Skeletal muscle tissue (tissue), 4 donors: ENCODE results near the gene SASH1. TPM values are rescaled to one million over a fixed set of nuclear protein-coding genes. Genes with fewer than 3 reads are reported as not detected.
A peak's percentile ranks its signal among the peaks of the same experiment; 100 is the strongest.
"Not testable (repeated sequence)": the region's sequence is repeated elsewhere in the genome, so short reads cannot be mapped to it uniquely, and the experiment has no call there.

Source experiments
- H3K27ac ChIP-seq: one replicate; pipeline ENCODE4 v1.7.0; 2013; ENCODE audit warnings: mild to moderate bottlenecking, low read depth, low read length, inconsistent platforms
- H3K27me3 ChIP-seq, 3 donors: one replicate each; pipeline ENCODE4 v1.7.0; 2013; ENCODE audit warnings: low read length in 3 of 3; ENCODE audit not compliant: control insufficient read depth in 3 of 3, insufficient read depth in 3 of 3
- H3K36me3 ChIP-seq, 3 donors: one replicate each; pipeline ENCODE4 v1.7.0; 2013; ENCODE audit warnings: low read length in 3 of 3; ENCODE audit not compliant: control insufficient read depth in 3 of 3, insufficient read depth in 3 of 3
- H3K4me1 ChIP-seq, 3 donors: one replicate each; pipeline ENCODE4 v1.7.0; 2013; ENCODE audit warnings: low read length in 3 of 3, mild to moderate bottlenecking in 3 of 3; ENCODE audit not compliant: control insufficient read depth in 3 of 3, insufficient read depth in 3 of 3
- H3K4me3 ChIP-seq, 3 donors: one replicate each; pipeline ENCODE4 v1.7.0; 2013; ENCODE audit warnings: low read length in 3 of 3
- H3K9ac ChIP-seq, 3 donors: one replicate each; pipeline ENCODE4 v1.7.0; 2013; ENCODE audit warnings: low read length in 3 of 3, mild to moderate bottlenecking in 3 of 3, moderate library complexity in 2 of 3, low read depth in 1 of 3
- H3K9me3 ChIP-seq, 3 donors: one replicate each; pipeline ENCODE4 v1.7.0; 2013; ENCODE audit warnings: low read length in 3 of 3; ENCODE audit not compliant: control insufficient read depth in 3 of 3
- total RNA-seq: library from RNA; depleted of rRNA; stranded (reverse); fragments of >200 nt; gene quantifications from one replicate; pipeline ENCODE4 v1.2.3, GENCODE V29; 2014
- donor health status: Osteomylitis.

SASH1 gene
- total RNA-seq, 1 donor from 2014 or later, result 85.1 TPM

GRCh38 chr6:148573922-148574321, 231.3 kb downstream of the SASH1 start:
- Histone ChIP-seq H3K4me3 (no peak overlapping the region), H3K27me3 (peaks cover 0 to 3% (median 0%) of the 10 kb centered on the region in 3 donors), H3K4me1 (peaks cover 2 to 13% (median 5%) of the 10 kb centered on the region in 3 donors), H3K27ac (no peak overlapping the region), H3K9me3 (no peaks in the 10 kb centered on the region), H3K9ac (no peak overlapping the region), H3K36me3 (no peaks in the 10 kb centered on the region)

GRCh38 chr6:148577687-148578488, 235.2 kb downstream of the SASH1 start:
- Histone ChIP-seq H3K9me3 (no peaks in the 10 kb centered on the region), H3K27me3 (no peaks in the 10 kb centered on the region), H3K36me3 (no peaks in the 10 kb centered on the region), H3K4me1 (peaks cover 2 to 9% (median 4%) of the 10 kb centered on the region in 3 donors), H3K9ac (peak overlapping the region in 1 of 3 donors; percentile 64), H3K27ac (no peak overlapping the region), H3K4me3 (no peak overlapping the region)

GRCh38 chr6:148578489-148578814, 235.8 kb downstream of the SASH1 start:
- Histone ChIP-seq H3K36me3 (no peaks in the 10 kb centered on the region), H3K27ac (no peak overlapping the region), H3K9me3 (no peaks in the 10 kb centered on the region), H3K9ac (peak overlapping the region in 1 of 3 donors; percentile 64), H3K4me3 (no peak overlapping the region), H3K27me3 (no peaks in the 10 kb centered on the region), H3K4me1 (peaks cover 0 to 4% (median 2%) of the 10 kb centered on the region in 3 donors)

- peaks cover 0 to 4% (median 2%) of the 10 kb centered on the region in 3 donors for H3K4me1 ChIP-seq
- no peaks in the 10 kb centered on the region for H3K27me3 ChIP-seq
- no peaks in the 10 kb centered on the region for H3K36me3 ChIP-seq
- no peak overlapping the region for H3K27ac ChIP-seq
- no peak overlapping the region for H3K9ac ChIP-seq
- H3K9me3 ChIP-seq, result no peaks in the 10 kb centered on the region
- no peak overlapping the region for H3K4me3 ChIP-seq
Observed at GRCh38 chr6:148578837-148579565, 236.4 kb downstream of the SASH1 start.

DNA sequence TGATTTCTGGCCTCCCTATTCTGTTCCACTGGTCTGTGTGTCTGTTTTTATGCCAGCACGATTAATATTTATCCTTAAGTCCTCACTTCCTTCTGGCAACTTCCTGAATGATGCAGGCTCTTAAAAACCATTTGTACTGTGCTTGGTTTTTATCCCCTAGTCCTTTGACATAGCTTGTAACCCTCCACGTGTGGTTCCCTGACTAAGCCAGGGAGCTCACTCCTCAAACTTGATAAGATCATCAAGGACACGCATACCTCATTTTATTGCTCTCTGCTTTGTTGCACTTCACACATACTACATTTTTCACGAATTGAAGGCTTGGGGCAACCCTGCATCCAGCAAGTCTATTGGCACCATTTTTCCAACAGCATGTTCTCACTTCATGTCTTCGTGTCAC, 237.8 kb downstream of the SASH1 start:
- no peak overlapping the region for H3K4me3 ChIP-seq
- peaks cover 0 to 4% (median 2%) of the 10 kb centered on the region in 3 donors for H3K4me1 ChIP-seq
- H3K27me3 ChIP-seq, result no peaks in the 10 kb centered on the region
- no peak overlapping the region for H3K27ac ChIP-seq
- no peaks in the 10 kb centered on the region for H3K9me3 ChIP-seq
- no peak overlapping the region for H3K9ac ChIP-seq
- no peaks in the 10 kb centered on the region for H3K36me3 ChIP-seq

DNA sequence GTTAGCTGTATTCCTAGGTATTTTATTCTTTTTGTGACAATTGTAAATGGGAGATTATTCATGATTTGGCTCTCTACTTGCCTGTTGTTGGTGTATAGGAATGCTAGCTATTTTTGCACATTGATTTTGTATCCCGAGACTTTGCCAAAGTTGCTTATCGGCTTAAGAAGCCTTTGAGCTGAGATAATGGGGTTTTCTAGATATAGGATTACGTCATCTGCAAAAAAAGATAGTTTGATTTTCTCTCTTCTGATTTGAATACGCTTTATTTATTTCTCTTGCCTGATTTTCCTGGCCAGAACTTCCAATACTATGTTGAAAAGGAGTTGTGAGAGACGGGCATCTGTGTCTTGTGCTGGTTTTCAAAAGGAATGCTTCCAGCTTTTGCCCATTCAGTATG, 241.0 kb downstream of the SASH1 start:
- Histone ChIP-seq H3K27ac (no peak overlapping the region), H3K9me3 (peaks cover 0 to 2% (median 0%) of the 10 kb centered on the region in 3 donors), H3K27me3 (no peaks in the 10 kb centered on the region), H3K4me1 (peaks cover 0 to under 1% (median 0%) of the 10 kb centered on the region in 3 donors), H3K36me3 (no peaks in the 10 kb centered on the region), H3K4me3 (no peak overlapping the region), H3K9ac (no peak overlapping the region)

GRCh38 chr6:148585641-148586040, 243.0 kb downstream of the SASH1 start:
- H3K4me1 ChIP-seq, H3K4me3 ChIP-seq, H3K27me3 ChIP-seq, H3K27ac ChIP-seq, H3K9me3 ChIP-seq, H3K9ac ChIP-seq, H3K36me3 ChIP-seq: not testable (repeated sequence)

DNA sequence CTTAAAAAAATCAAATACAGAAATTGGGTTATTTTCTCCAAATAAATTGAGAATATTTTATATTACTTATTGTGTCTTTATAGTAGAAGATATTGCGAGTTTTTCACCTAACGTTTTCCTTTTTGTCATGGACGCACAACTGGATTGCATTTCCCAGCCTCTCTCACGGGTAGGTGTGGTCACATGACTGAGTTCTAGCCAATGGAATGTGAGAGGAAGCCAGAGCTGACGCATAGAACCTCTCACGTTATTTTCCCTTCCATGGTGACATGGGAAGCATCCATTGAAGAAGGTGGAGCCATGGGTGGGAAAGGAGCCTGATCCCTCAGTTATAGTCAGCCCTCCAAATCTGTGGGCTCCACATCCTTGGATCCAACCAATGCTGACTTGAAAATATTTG, 248.2 kb downstream of the SASH1 start:
- no peak overlapping the region for H3K9ac ChIP-seq
- H3K9me3 ChIP-seq, result peaks cover 0 to 2% (median 2%) of the 10 kb centered on the region in 3 donors
- no peaks in the 10 kb centered on the region for H3K36me3 ChIP-seq
- H3K4me1 ChIP-seq, result no peaks in the 10 kb centered on the region
- no peaks in the 10 kb centered on the region for H3K27me3 ChIP-seq
- H3K27ac ChIP-seq, result no peak overlapping the region
- no peak overlapping the region for H3K4me3 ChIP-seq

DNA sequence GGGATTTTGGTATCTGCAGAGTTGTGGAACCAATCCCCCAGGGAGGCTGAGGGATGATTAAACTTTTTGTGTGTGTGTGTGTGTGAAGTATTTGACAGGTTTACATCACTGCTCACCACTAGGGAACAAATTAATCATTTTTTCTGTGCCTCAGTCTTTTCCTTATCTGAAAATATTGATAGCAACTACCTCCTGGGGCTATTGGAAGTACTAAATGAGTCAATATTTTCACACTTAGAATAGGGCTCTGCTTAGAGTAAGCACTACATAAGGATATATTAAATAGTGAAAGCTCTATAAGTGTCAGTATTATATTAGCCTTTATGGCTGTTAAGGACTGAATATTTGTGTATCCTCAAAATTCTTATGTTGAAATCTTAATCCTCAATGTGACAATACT, 249.0 kb downstream of the SASH1 start:
- Histone ChIP-seq H3K36me3 (no peaks in the 10 kb centered on the region), H3K27me3 (no peaks in the 10 kb centered on the region), H3K4me3 (no peak overlapping the region), H3K9ac (no peak overlapping the region), H3K9me3 (peaks cover 0 to 2% (median under 1%) of the 10 kb centered on the region in 3 donors), H3K4me1 (no peaks in the 10 kb centered on the region), H3K27ac (no peak overlapping the region)

DNA sequence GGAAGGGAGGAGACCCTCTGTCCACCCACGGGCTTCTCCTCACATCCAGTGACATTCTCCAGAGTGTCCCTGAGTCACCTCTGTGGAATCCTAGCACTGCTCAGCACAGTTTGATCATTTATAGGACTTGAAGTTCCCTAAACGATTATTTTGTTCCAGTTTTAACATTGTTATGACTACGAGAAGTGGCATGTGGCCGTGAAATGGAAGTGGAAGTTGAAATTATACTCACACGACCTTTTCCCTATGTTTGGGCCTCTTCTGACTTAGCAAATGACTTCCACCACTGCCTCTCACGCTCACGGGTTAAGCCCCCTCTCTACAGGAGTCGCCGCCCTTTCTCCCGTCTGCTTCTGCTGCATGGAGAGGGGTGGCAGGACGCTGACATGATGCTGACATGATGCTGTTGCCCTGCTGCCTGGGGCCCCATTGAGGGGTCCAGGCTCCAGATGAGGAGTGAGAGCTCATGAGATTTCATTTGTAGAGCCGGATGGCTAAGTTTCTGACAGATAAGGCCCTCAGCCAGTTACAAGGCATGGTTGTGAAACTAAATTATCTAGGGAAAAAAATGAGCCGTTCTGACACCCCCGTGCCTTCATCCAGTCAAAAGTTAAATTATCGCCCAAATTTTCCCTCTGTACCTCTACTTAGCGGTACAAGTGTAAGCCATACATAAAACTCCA, 250.6 kb downstream of the SASH1 start:
- H3K27me3 ChIP-seq, result no peaks in the 10 kb centered on the region

More for the DNA sequence above, 250.6 kb downstream of the SASH1 start:
- Histone ChIP-seq H3K4me3 (no peak overlapping the region), H3K36me3 (no peaks in the 10 kb centered on the region), H3K9ac (no peak overlapping the region), H3K4me1 (no peaks in the 10 kb centered on the region), H3K9me3 (peaks cover 0 to 2% (median 0%) of the 10 kb centered on the region in 3 donors), H3K27ac (no peak overlapping the region)
